Esophagus muscularis mucosa (tissue), 3 donors: Measurements from ENCODE around the gene NPTX1.

ENCODE experiments used
- CTCF ChIP-seq, 3 experiments: fragments of 200-600 bp in 2 of 3; fragments of 450-650 bp in 1 of 3; sonication (generic) in 2 of 3; IDR thresholded peaks; one replicate each; pipeline ENCODE4 v1.5.1; 2017 to 2019; ENCODE audit warnings: antibody characterized with exemption in 3 of 3, mild to moderate bottlenecking in 2 of 3, moderate library complexity in 1 of 3
- EP300 ChIP-seq: sonication (generic); formaldehyde crosslinking; IDR thresholded peaks from one replicate; pipeline ENCODE4 v1.6.1; 2017; ENCODE audit warnings: antibody characterized with exemption

GRCh38 chr17:80510132-80510531 lies 33.7 kb upstream of the NPTX1 start:
- TF ChIP-seq CTCF (IDR thresholded peaks at IDR 0.05) (no peak), EP300 (no peak)
